ENCODE data around the gene SAA1. TPM values are rescaled to one million over a fixed set of nuclear protein-coding genes. Genes with fewer than 3 reads are reported as not detected.

Gene SAA1
- total RNA-seq, 1 donor from 2014 or later: not detected

DNA sequence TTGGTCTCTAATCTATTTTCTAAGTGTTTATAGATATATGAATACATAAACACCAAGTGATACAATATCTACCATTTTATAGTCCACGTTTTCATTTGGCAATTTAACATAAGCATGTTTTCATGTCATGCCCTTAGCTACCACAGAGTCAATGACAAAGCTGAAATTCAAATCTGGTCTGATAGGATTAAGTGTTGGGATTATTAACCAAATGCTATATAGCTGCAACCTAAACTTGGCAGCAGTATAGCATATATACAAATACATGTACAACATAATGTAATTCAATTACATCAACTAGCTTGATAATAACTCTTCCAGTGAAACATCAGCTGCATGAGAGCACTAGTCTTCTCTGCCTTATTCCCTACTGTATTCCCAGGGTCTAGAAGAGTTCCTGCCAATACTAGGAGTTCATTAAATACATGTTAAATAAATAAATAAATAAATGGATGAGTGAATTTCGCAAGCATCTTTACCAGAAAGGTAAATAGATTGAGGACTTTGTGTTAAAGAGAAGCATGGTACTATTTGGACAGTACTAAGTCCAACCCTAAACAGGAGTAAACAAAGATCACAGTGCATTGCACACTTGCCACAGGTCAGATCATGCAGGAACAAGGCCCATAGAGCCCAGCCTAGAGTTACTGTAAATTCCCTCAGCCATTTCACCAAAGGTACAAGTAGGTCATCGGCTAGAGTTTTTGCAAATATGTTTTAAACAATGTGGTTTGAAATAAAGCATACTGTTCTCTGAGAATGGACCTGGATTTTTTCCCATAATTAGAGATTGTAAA is 42.3 kb upstream of the SAA1 start:
- Mint-ChIP-seq H3K4me1 (no peaks in the 10 kb centered on the region), H3K36me3 (no peaks in the 10 kb centered on the region), H3K27ac (no peak overlapping the region), H3K4me3 (no peak overlapping the region), H3K9me3 (peaks cover 2% of the 10 kb centered on the region), H3K27me3 (ENCODE audit: insufficient read depth, low read depth) (peaks cover 5% of the 10 kb centered on the region)
- Histone ChIP-seq H4K20me1 (ENCODE audit: low read depth) (no peaks in the 10 kb centered on the region), H3K4me1 (no peaks in the 10 kb centered on the region), H3K27ac (no peak overlapping the region), H3K4me3 (no peak overlapping the region), H3K4me2 (no peak overlapping the region), H3K9me3 (ENCODE audit: low read depth) (no peaks in the 10 kb centered on the region), H3K9ac (no peak overlapping the region), H3K79me2 (ENCODE audit: low read depth) (no peaks in the 10 kb centered on the region), H3K27me3 (peaks cover 3% of the 10 kb centered on the region), H2AFZ (replicated peaks) (no peak overlapping the region), H3F3A (ENCODE audit: low read depth) (no peaks in the 10 kb centered on the region), H3K36me3 (no peaks in the 10 kb centered on the region)
- no peak for DNase-seq (ENCODE audit: low spot score)
- TF ChIP-seq, protein P1, sequence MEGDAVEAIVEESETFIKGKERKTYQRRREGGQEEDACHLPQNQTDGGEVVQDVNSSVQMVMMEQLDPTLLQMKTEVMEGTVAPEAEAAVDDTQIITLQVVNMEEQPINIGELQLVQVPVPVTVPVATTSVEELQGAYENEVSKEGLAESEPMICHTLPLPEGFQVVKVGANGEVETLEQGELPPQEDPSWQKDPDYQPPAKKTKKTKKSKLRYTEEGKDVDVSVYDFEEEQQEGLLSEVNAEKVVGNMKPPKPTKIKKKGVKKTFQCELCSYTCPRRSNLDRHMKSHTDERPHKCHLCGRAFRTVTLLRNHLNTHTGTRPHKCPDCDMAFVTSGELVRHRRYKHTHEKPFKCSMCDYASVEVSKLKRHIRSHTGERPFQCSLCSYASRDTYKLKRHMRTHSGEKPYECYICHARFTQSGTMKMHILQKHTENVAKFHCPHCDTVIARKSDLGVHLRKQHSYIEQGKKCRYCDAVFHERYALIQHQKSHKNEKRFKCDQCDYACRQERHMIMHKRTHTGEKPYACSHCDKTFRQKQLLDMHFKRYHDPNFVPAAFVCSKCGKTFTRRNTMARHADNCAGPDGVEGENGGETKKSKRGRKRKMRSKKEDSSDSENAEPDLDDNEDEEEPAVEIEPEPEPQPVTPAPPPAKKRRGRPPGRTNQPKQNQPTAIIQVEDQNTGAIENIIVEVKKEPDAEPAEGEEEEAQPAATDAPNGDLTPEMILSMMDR (IDR thresholded peaks at IDR 0.05): no peak
- no peak for TF ChIP-seq EZH2 (IDR thresholded peaks at IDR 0.05)
- no peak for TF ChIP-seq EZH2phosphoT487 (IDR thresholded peaks at IDR 0.05)

DNA sequence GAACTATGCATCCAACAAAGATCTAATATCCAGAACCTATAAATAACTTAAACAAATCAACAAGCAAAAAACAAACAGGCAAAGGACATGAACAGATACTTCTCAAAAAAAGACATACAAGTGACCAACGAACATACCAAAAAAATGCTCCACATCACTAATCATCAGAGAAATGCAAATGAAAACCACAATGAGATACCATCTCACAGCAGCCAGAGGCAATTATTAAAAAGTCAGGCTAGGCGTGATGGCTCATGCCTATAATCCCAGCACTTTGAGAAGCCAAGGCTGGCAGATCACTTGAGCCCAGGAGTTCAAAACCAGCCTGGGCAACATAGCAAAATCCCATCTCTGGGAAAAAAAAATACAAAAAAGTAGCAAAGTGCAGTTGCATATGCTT is 40.2 kb upstream of the SAA1 start:
- Histone ChIP-seq H2AFZ (replicated peaks) (no peak overlapping the region), H3K79me2 (ENCODE audit: low read depth) (no peaks in the 10 kb centered on the region), H4K20me1 (ENCODE audit: low read depth) (no peaks in the 10 kb centered on the region), H3F3A (ENCODE audit: low read depth) (no peaks in the 10 kb centered on the region), H3K4me2 (no peak overlapping the region), H3K9me3 (ENCODE audit: low read depth) (no peaks in the 10 kb centered on the region), H3K27me3 (no peaks in the 10 kb centered on the region), H3K4me3 (no peak overlapping the region), H3K36me3 (no peaks in the 10 kb centered on the region), H3K4me1 (no peaks in the 10 kb centered on the region), H3K9ac (no peak overlapping the region), H3K27ac (no peak overlapping the region)
- H3K36me3 Mint-ChIP-seq: no peaks in the 10 kb centered on the region
- H3K9me3 Mint-ChIP-seq: peaks cover 2% of the 10 kb centered on the region
- TF ChIP-seq, protein P1 (IDR thresholded peaks at IDR 0.05): no peak
- TF ChIP-seq EZH2 (IDR thresholded peaks at IDR 0.05): no peak
- no peak for TF ChIP-seq EZH2phosphoT487 (IDR thresholded peaks at IDR 0.05)
- H3K4me1 Mint-ChIP-seq: no peaks in the 10 kb centered on the region
- H3K27me3 Mint-ChIP-seq (ENCODE audit: insufficient read depth, low read depth): peaks cover 5% of the 10 kb centered on the region
- no peak overlapping the region for H3K27ac Mint-ChIP-seq
- no peak overlapping the region for H3K4me3 Mint-ChIP-seq
- DNase-seq (ENCODE audit: low spot score): no peak

DNA sequence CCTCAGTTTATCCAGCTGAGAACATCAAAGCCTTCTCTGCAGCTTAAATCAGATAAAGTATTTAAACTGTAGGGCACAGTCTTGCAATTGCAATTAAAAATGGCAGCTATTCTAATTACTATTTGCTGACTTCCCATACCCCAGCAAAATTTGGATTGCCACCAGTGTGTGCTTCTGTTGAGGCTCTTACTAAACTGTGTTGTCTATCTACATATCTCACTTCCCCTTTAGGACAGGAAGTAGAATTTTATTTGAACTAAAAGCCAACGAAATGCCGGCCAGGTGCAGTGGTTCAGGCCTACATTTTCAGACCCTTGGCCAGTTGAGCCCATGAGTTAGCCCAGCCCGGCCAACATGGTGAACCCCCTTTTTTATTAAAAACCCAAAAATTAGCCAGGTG is 36.6 kb upstream of the SAA1 start:
- no peak overlapping the region for H2AFZ ChIP-seq (replicated peaks)
- no peaks in the 10 kb centered on the region for H3K36me3 ChIP-seq
- no peaks in the 10 kb centered on the region for H3K27me3 ChIP-seq
- no peaks in the 10 kb centered on the region for H3K4me1 Mint-ChIP-seq
- no peaks in the 10 kb centered on the region for H3K4me1 ChIP-seq
- no peak for TF ChIP-seq EZH2 (IDR thresholded peaks at IDR 0.05)
- TF ChIP-seq EZH2phosphoT487 (IDR thresholded peaks at IDR 0.05): no peak
- TF ChIP-seq, protein P1 (IDR thresholded peaks at IDR 0.05): no peak
- no peak for DNase-seq (ENCODE audit: low spot score)
- no peak overlapping the region for H3K4me2 ChIP-seq
- no peak overlapping the region for H3K4me3 ChIP-seq
- H3K27me3 Mint-ChIP-seq (ENCODE audit: insufficient read depth, low read depth): no peaks in the 10 kb centered on the region
- no peaks in the 10 kb centered on the region for H3K9me3 Mint-ChIP-seq
- no peaks in the 10 kb centered on the region for H3K36me3 Mint-ChIP-seq
- H3F3A ChIP-seq (ENCODE audit: low read depth): no peaks in the 10 kb centered on the region
- H3K27ac Mint-ChIP-seq: no peak overlapping the region
- H3K79me2 ChIP-seq (ENCODE audit: low read depth): no peaks in the 10 kb centered on the region
- H3K9me3 ChIP-seq (ENCODE audit: low read depth): no peaks in the 10 kb centered on the region
- no peak overlapping the region for H3K4me3 Mint-ChIP-seq
- no peaks in the 10 kb centered on the region for H4K20me1 ChIP-seq (ENCODE audit: low read depth)
- H3K27ac ChIP-seq: no peak overlapping the region
- no peak overlapping the region for H3K9ac ChIP-seq
